ENCODE data around the gene CDC42EP2. TPM values are rescaled to one million over a fixed set of nuclear protein-coding genes. Genes with fewer than 3 reads are reported as not detected.

Gene CDC42EP2
- total RNA-seq, 2 experiments from 2014 or later: 1.7 TPM; not detected in 1

GRCh38 chr11:65287601-65288000 is 27.1 kb upstream of the CDC42EP2 start:
- no peak overlapping the region for H3K4me2 ChIP-seq (ENCODE audit: low read length)
- ChIA-PET CTCF (ENCODE audit: unreplicated experiment) (no interaction called here), POLR2A (interaction anchor here (0.6 kb wide), 1 partner anchor 54 kb away, joined by 3 read pairs; no protein-coding TSS in a partner anchor)
- TF ChIP-seq, protein P1, sequence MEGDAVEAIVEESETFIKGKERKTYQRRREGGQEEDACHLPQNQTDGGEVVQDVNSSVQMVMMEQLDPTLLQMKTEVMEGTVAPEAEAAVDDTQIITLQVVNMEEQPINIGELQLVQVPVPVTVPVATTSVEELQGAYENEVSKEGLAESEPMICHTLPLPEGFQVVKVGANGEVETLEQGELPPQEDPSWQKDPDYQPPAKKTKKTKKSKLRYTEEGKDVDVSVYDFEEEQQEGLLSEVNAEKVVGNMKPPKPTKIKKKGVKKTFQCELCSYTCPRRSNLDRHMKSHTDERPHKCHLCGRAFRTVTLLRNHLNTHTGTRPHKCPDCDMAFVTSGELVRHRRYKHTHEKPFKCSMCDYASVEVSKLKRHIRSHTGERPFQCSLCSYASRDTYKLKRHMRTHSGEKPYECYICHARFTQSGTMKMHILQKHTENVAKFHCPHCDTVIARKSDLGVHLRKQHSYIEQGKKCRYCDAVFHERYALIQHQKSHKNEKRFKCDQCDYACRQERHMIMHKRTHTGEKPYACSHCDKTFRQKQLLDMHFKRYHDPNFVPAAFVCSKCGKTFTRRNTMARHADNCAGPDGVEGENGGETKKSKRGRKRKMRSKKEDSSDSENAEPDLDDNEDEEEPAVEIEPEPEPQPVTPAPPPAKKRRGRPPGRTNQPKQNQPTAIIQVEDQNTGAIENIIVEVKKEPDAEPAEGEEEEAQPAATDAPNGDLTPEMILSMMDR (conservative IDR thresholded peaks at IDR 0.05; ENCODE audit: low read length): no peak
- no peak for TF ChIP-seq EZH2phosphoT487 (IDR thresholded peaks at IDR 0.05; ENCODE audit: borderline replicate concordance, low read depth, low read length)
- intact Hi-C loops (cut with micrococcal nuclease; ENCODE audit: unreplicated experiment): no loop called here
- H3K4me3 ChIP-seq (ENCODE audit: low read depth, low read length, poor library complexity, severe bottlenecking): no peak overlapping the region
- no peak overlapping the region for H3K27ac ChIP-seq (ENCODE audit: low read depth, low read length, poor library complexity, severe bottlenecking)
- H3K4me1 ChIP-seq (ENCODE audit: insufficient read depth, low read length, poor library complexity, severe bottlenecking): no peaks in the 10 kb centered on the region
- H3K9me2 ChIP-seq (ENCODE audit: insufficient read depth, low read length): no peaks in the 10 kb centered on the region
- no peaks in the 10 kb centered on the region for H3K79me2 ChIP-seq (ENCODE audit: insufficient read depth, low read depth, low read length)
- no peaks in the 10 kb centered on the region for H3K9me3 ChIP-seq (ENCODE audit: low read length)
- no TSS peak for BruUV-seq (replicated peaks)
- no peak overlapping the region for H2AFZ ChIP-seq (ENCODE audit: low read length)
- no peak for DNase-seq (ENCODE audit: low spot score)
- H3K36me3 ChIP-seq (ENCODE audit: insufficient read depth, low read length): peaks cover 100% of the 10 kb centered on the region
- no peaks in the 10 kb centered on the region for H4K20me1 ChIP-seq (ENCODE audit: insufficient read depth, low read length)

DNA sequence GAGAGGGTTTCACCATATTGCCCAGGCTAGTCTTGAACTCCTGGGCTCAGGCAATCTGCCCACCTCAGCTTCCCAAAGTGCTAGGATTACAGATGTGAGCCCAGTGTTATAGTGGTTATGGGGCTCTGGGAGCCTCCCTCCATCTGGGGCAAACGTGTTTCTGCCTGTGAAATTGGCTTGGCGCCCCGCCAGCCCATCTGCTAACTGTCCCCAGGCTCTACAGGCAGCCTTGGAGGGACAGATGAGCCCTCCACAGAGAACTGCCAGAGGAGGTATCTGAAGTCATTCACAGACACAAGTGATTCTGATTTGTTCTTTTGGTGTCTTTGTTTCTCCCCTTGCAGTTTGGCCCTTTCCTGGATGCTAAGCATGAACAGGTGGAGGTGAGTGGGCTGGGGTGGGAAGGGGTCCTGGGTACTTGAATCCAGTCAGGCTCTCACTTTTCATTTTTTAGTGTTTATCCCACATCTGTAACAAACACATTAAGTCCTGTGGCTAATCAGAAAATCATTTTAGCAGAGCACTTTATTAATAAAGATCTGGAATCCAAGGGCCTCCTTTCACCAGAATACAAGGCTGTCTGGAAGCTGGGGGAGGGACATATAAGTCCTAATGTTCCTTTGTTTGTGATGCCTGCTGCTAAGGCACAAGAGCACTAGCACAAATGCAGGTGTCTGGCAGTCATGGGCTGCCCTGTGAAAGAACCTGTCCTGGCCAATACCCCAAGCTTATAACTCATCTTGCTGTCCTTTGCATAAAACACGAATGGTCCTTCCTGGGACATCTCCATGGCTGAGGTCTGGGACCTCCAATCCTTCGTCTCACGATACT is 25.7 kb upstream of the CDC42EP2 start:
- intact Hi-C loops (cut with micrococcal nuclease; ENCODE audit: unreplicated experiment): no loop called here
- DNase-seq (ENCODE audit: low spot score): no peak
- Histone ChIP-seq H3K27ac (ENCODE audit: low read depth, low read length, poor library complexity, severe bottlenecking) (no peak overlapping the region), H4K20me1 (ENCODE audit: insufficient read depth, low read length) (no peaks in the 10 kb centered on the region), H3K9me2 (ENCODE audit: insufficient read depth, low read length) (no peaks in the 10 kb centered on the region), H3K4me3 (ENCODE audit: low read depth, low read length, poor library complexity, severe bottlenecking) (no peak overlapping the region), H2AFZ (ENCODE audit: low read length) (no peak overlapping the region), H3K4me1 (ENCODE audit: insufficient read depth, low read length, poor library complexity, severe bottlenecking) (no peaks in the 10 kb centered on the region), H3K4me2 (ENCODE audit: low read length) (no peak overlapping the region), H3K79me2 (ENCODE audit: insufficient read depth, low read depth, low read length) (no peaks in the 10 kb centered on the region), H3K9me3 (ENCODE audit: low read length) (no peaks in the 10 kb centered on the region), H3K36me3 (ENCODE audit: insufficient read depth, low read length) (peaks cover 100% of the 10 kb centered on the region)
- CTCF ChIA-PET (ENCODE audit: unreplicated experiment): no interaction called here
- BruUV-seq (replicated peaks): no TSS peak
- POLR2A ChIA-PET: interaction anchor here (0.6 to 0.7 kb wide), 2 partner anchors 10 to 432 kb away, joined by 3 read pairs; partner anchors contain the start of gene RNASEH2C
- TF ChIP-seq, protein P1 (conservative IDR thresholded peaks at IDR 0.05; ENCODE audit: low read length): no peak

Data from OCI-LY7 (cell line).